Endothelial cell of umbilical vein (primary cell): Measurements from ENCODE around the gene COL5A3. TPM values are rescaled to one million over a fixed set of nuclear protein-coding genes. Genes with fewer than 3 reads are reported as not detected.

Experiments
- BruUV-seq: library from RNA; stranded (reverse); fragments of 400-500 nt; replicated peaks from 2 replicates; lab custom pipeline; 2021; lab: Mats Ljungman, UMichigan
- CTCF ChIA-PET: fragments of 300-600, 350-600 bp; sonication (Branson Sonifier 250); formaldehyde crosslinking; loops from one replicate; lab custom pipeline; 2021; ENCODE audit warnings: antibody characterized with exemption, inconsistent platforms; lab: Charles Lee
- POLR2A ChIA-PET: fragments of 300-600, 350-600 bp; sonication (Branson Sonifier 250); formaldehyde crosslinking; loops from one replicate; lab custom pipeline; 2021; ENCODE audit warnings: antibody characterized with exemption, inconsistent platforms; lab: Charles Lee
- DNase-seq: peaks from one replicate; pipeline ENCODE4 v3.0.0-alpha.2; 2011; ENCODE audit warnings: low read depth, low spot score
- FAIRE-seq: peaks from 2 replicates; lab custom pipeline; 2011; peaks lifted over from hg19 to GRCh38; lab: Jason Lieb, UNC
- H2AFZ ChIP-seq: 2 replicates; pipeline ENCODE4 v1.6.0; 2012; ENCODE audit warnings: low read depth, low read length, control low read depth, inconsistent platforms
- H3K27ac ChIP-seq: 2 replicates; pipeline ENCODE4 v1.5.1; 2011; ENCODE audit warnings: low read depth, mild to moderate bottlenecking, control low read depth, low read length, moderate library complexity; ENCODE audit not compliant: insufficient read depth
- H3K27me3 ChIP-seq, 2 experiments: 2 replicates each; pipeline versions ENCODE4 v1.6.0 to v1.6.1; 2011; ENCODE audit warnings: low read length in 2 of 2, mixed read lengths in 1 of 2; ENCODE audit not compliant: control insufficient read depth in 2 of 2, insufficient read depth in 2 of 2
- H3K36me3 ChIP-seq, 2 experiments: 2 replicates in 1 of 2; 3 replicates in 1 of 2; pipeline ENCODE4 v1.5.1; 2011; ENCODE audit warnings: low read length in 2 of 2, mild to moderate bottlenecking in 1 of 2, moderate library complexity in 1 of 2; ENCODE audit not compliant: control insufficient read depth in 2 of 2, insufficient read depth in 2 of 2; ENCODE audit errors: extremely low read depth in 1 of 2
- H3K4me1 ChIP-seq: 3 replicates; pipeline ENCODE4 v1.5.1; 2011; ENCODE audit warnings: mild to moderate bottlenecking, low read length; ENCODE audit not compliant: control insufficient read depth, insufficient read depth; ENCODE audit errors: extremely low read depth
- H3K4me2 ChIP-seq: 2 replicates; pipeline ENCODE4 v1.6.1; 2011; ENCODE audit warnings: low read length, control low read depth, mixed read lengths; ENCODE audit not compliant: insufficient read depth
- H3K4me3 ChIP-seq, 3 experiments: fragments of 200-600 bp in 1 of 3; sonication (generic), shearing (Covaris generic) in 1 of 3; replicated peaks in 1 of 3; 2 replicates each; pipeline ENCODE4 v1.5.1; 2011 to 2016; ENCODE audit warnings: control low read depth in 3 of 3, low read length in 3 of 3, mild to moderate bottlenecking in 2 of 3, inconsistent platforms in 1 of 3, low read depth in 1 of 3, moderate library complexity in 1 of 3; ENCODE audit not compliant: insufficient read depth in 1 of 3
- H3K79me2 ChIP-seq: 2 replicates; pipeline ENCODE4 v1.6.0; 2012; ENCODE audit warnings: low read length, inconsistent platforms; ENCODE audit not compliant: control insufficient read depth, insufficient read depth
- H3K9ac ChIP-seq: replicated peaks from 2 replicates; pipeline ENCODE3; 2011; ENCODE audit warnings: low read length, control low read depth; ENCODE audit not compliant: insufficient read depth; ENCODE audit errors: extremely low read depth
- H3K9me1 ChIP-seq: replicated peaks from 3 replicates; pipeline ENCODE4 v1.6.0; 2011; ENCODE audit warnings: mild to moderate bottlenecking, low read length; ENCODE audit not compliant: control insufficient read depth, insufficient read depth; ENCODE audit errors: extremely low read depth
- H3K9me3 ChIP-seq: replicated peaks from 2 replicates; pipeline ENCODE4 v1.5.1; 2012; ENCODE audit warnings: low read length, inconsistent platforms; ENCODE audit not compliant: control insufficient read depth, insufficient read depth
- H4K20me1 ChIP-seq: replicated peaks from 2 replicates; pipeline ENCODE3; 2011; ENCODE audit warnings: mild to moderate bottlenecking, low read length; ENCODE audit not compliant: control insufficient read depth, insufficient read depth; ENCODE audit errors: extremely low read depth
- CTCF ChIP-seq, 2 donors: IDR thresholded peaks; 1 replicate in 1 of 2; 2 replicates in 1 of 2; pipeline ENCODE4 v1.5.1; 2011; ENCODE audit warnings: low read length in 2 of 2, mild to moderate bottlenecking in 2 of 2, moderate library complexity in 2 of 2, control low read depth in 1 of 2, inconsistent platforms in 1 of 2, low read depth in 1 of 2; ENCODE audit not compliant: insufficient read depth in 1 of 2; ENCODE audit errors: extremely low read depth in 1 of 2
- EZH2 ChIP-seq: IDR thresholded peaks from 2 replicates; pipeline ENCODE4 v1.6.1; 2012; ENCODE audit warnings: borderline replicate concordance, low read depth, mild to moderate bottlenecking, moderate library complexity, low read length, inconsistent platforms; ENCODE audit not compliant: severe bottlenecking
- FOS ChIP-seq: IDR thresholded peaks from 2 replicates; pipeline ENCODE4 v1.6.1; 2011; ENCODE audit warnings: mild to moderate bottlenecking, low read length, moderate library complexity, borderline replicate concordance; ENCODE audit not compliant: insufficient read depth
- GATA2 ChIP-seq: IDR thresholded peaks from 2 replicates; pipeline ENCODE4 v1.7.0; 2011; ENCODE audit warnings: low read depth, mild to moderate bottlenecking, moderate library complexity, mixed read lengths, low read length; ENCODE audit not compliant: insufficient read length, insufficient read depth
- JUN ChIP-seq: IDR thresholded peaks from 2 replicates; pipeline ENCODE4 v1.6.1; 2011; ENCODE audit warnings: borderline replicate concordance, low read depth; ENCODE audit not compliant: insufficient read length, insufficient read depth
- MAX ChIP-seq: IDR thresholded peaks from 2 replicates; pipeline ENCODE4 v1.6.1; 2011; ENCODE audit not compliant: insufficient read depth, insufficient read length
- MYC ChIP-seq: IDR thresholded peaks from one replicate; pipeline ENCODE4 v1.6.1; 2011; ENCODE audit warnings: mild to moderate bottlenecking, low read depth, low read length
- POLR2A ChIP-seq: IDR thresholded peaks from 2 replicates; pipeline ENCODE4 v1.6.1; 2012; ENCODE audit warnings: low read depth, mild to moderate bottlenecking, control low read depth, low read length
- POLR2AphosphoS5 ChIP-seq: IDR thresholded peaks from 2 replicates; pipeline ENCODE4 v1.6.1; 2012; ENCODE audit warnings: low read depth, mild to moderate bottlenecking, control low read depth, low read length, moderate library complexity; ENCODE audit not compliant: insufficient read depth
- dilution Hi-C: fragments of 300-500 bp; cut with MboI; formaldehyde crosslinking; loops from one replicate; pipeline ENCODE4 v1.15.0; 2019; ENCODE audit warnings: low sequenced_read_pairs; ENCODE audit not compliant: extremely low pct_ligation_motif_present
- intact Hi-C: fragments of 100-400 bp; cut with micrococcal nuclease; formaldehyde crosslinking; loops from one replicate; pipeline ENCODE4 v1.10.0; 2022
- polyA plus RNA-seq, 4 experiments: library from polyadenylated mRNA; depleted of rRNA in 3 of 4; stranded (reverse) in 3 of 4; unstranded in 1 of 4; fragments of >200 nt; gene quantifications; 2 replicates each; pipeline versions ENCODE4 v1.2.1 to v1.2.3, GENCODE V29; 2011 to 2012; ENCODE audit warnings: missing spikeins in 1 of 4
- total RNA-seq: library from RNA; stranded (reverse); gene quantifications from 2 replicates; pipeline ENCODE4 v1.2.3, GENCODE V29; 2021

COL5A3 gene
- total and polyA plus RNA-seq, 2 donors (not counting 3 experiments of a cell fraction or from before 2014, with no cell fraction given): not detected

GRCh38 chr19:10045371-10045770, 35.1 kb upstream of the COL5A3 start:
- H3K27me3 ChIP-seq: no peaks in the 10 kb centered on the region
- no peaks in the 10 kb centered on the region for H3K4me1 ChIP-seq
- H4K20me1 ChIP-seq: no peaks in the 10 kb centered on the region
- no peaks in the 10 kb centered on the region for H3K9me1 ChIP-seq
- intact Hi-C loops: no loop called here
- H2AFZ ChIP-seq: no peak overlapping the region
- no peaks in the 10 kb centered on the region for H3K9me3 ChIP-seq
- ChIA-PET CTCF (interaction anchor here (2.1 kb wide), 1 partner anchor 18 kb away, joined by 5 read pairs; no protein-coding TSS in a partner anchor), POLR2A (no interaction called here)
- H3K9ac ChIP-seq: no peak overlapping the region
- H3K79me2 ChIP-seq: no peaks in the 10 kb centered on the region
- H3K27ac ChIP-seq: no peak overlapping the region
- no peak for DNase-seq
- no peak overlapping the region for H3K4me2 ChIP-seq
- no peak for FAIRE-seq
- no peak for TF ChIP-seq MAX
- no peak for TF ChIP-seq MYC
- no peak for TF ChIP-seq POLR2A
- no peak for TF ChIP-seq CTCF (IDR thresholded peaks at IDR 0.05; ENCODE audit: extremely low read depth in 1 of 2, insufficient read depth in 1 of 2, low read depth in 1 of 2, low read length in 2 of 2)
- no peak for TF ChIP-seq EZH2
- no peak for TF ChIP-seq JUN
- TF ChIP-seq GATA2: no peak
- no peak for TF ChIP-seq POLR2AphosphoS5
- TF ChIP-seq FOS: no peak
- no peaks in the 10 kb centered on the region for H3K36me3 ChIP-seq
- BruUV-seq: no TSS peak
- H3K4me3 ChIP-seq: no peak overlapping the region
- dilution Hi-C loops: no loop called here
